HG03469 (cell line): Measurements from ENCODE around the gene PTPN9.
"Not testable (repeated sequence)": the region's sequence is repeated elsewhere in the genome, so short reads cannot be mapped to it uniquely, and the experiment has no call there.

Source experiments
- ATAC-seq: cut with Tn5 transposase; IDR thresholded peaks from one replicate; pipeline ENCODE4 v1.9.1; 2021; ENCODE audit warnings: mild to moderate bottlenecking, moderate library complexity, moderate number of reproducible peaks; ENCODE audit not compliant: unreplicated experiment

The PTPN9 gene

DNA sequence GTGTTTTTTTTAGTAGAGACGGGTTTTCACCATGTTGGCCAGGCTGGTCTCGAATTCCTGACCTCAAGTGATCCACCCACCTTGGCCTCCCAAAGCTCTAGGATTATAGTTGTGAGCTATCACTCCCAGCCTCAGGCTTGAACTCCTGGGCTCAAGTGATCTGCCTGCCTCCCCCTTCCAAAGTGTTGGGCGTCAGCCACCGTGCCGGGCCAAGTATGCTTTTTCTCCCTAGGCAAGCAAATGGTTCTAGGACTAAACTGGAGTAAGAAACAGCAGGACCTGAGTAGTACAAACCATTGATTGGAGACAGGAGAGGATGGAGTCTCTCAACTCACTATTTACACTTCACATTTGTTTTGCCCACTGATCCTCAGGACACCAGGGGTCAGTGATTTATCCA lies 4.6 kb upstream of the PTPN9 start:
- no peak for ATAC-seq

- not testable (repeated sequence) for ATAC-seq
Observed at GRCh38 chr15:75582943-75583342, 3.8 kb upstream of the PTPN9 start.

GRCh38 chr15:75578173-75578947 lies 755 bp downstream of the PTPN9 start:
- no peak for ATAC-seq

DNA sequence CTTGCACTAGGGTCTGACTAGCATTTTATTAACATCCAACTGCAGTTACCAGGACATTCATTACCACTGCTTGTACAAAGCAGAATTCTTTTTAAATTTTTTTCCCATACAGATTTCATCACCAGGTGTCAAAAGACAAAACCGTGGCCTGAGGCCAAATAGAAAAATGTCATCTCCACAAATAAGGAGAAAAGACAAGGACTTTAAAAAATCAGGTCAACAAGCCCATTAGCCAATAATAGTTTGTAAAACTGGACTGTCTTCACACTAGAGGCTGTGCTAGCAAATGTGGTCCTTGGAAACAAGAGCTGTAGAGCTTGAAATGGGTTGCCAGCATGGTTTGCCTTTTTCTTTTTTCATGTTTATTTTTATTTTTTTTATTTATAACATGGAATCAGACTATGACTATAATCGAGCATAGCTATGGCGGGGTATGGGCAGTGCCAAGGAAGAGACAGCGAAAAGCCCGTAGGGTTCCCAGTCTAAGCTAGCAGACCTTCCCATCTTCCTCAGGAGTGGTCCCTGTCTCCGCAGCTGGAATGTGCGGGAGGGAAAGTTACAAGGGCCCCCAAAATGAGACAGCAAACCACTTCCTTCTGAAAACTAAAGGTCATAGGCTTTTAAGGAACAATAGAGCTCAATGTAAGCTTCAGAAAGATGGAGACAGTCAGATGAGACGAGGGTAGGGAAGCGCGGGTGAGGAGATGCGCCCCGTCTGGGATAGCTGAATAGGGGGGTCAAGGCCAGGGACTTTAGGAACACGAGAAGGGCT lies 1.5 kb downstream of the PTPN9 start:
- no peak for ATAC-seq

DNA sequence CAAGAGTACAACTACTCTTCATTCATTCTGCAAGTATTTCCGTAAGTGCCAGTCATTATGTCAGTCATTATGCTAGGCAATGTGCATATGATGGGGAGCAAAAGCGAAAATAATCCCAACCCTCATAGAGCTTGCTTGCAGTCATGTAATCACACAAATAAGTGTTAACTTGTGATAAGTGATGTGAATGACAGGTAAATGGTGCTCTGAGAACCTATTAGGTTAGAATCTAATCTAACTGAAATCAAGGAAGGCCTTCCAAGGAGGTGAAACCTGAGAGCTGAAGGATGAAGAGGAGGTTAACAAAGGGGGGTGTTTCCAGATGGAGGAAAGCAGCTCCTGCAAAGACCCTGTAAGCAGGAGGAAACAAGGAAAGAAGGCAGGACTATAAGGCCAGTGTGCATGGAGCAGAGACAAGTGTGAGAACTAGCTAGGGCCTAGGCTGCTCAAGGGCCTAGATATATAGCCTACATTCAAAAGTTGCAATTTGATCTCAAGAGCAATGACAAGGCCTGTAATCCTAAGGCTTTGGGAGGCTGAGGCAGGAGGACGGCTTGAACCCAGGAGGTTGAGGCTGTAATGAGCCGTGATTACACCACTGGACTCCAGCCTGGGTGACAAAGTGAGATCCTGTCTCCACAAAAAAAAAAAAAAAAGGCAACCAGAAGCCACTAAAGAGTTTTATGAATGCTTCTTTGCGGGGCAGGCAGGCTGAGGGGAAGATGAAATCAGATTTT lies 5.3 kb downstream of the PTPN9 start:
- ATAC-seq: no peak

- no peak for ATAC-seq
Observed at GRCh38 chr15:75570126-75570845, 8.8 kb downstream of the PTPN9 start.

- no peak for ATAC-seq
Observed at GRCh38 chr15:75565062-75565970, 13.8 kb downstream of the PTPN9 start.

DNA sequence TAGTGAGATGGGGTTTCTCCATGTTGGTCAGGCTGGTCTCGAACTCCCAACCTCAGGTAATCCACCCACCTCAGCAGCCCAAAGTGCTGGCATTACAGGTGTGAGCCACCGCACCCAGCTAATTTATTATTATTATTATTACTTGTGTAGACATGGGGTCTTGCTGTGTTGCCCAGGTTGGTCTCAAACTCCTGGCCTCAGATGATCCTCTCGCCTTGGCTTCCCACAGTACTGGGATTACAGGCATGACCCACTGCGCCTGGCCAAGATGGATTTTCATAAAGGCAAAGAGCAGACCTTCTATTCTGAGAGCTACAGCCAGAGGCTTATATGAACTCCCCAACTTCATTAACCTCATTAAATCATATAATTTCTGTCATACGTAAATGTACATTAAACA lies 17.2 kb downstream of the PTPN9 start:
- no peak for ATAC-seq

DNA sequence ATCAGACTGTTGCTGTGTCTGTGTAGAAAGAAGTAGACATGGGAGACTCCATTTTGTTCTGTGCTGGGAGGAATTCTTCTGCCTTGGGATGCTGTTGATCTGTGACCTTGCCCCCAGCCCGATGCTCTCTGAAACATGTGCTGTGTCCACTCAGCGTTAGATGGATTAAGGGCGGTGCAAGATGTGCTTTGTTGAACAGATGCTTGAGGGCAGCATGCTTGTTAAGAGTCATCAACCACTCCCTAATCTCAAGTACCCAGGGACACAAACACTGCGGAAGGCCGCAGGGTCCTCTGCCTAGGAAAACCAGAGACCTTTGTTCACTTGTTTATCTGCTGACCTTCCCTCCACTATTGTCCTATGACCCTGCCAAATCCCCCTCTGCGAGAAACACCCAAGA lies 19.8 kb downstream of the PTPN9 start:
- ATAC-seq: not testable (repeated sequence)

- ATAC-seq: not testable (repeated sequence)
Observed at GRCh38 chr15:75558955-75559354, 20.2 kb downstream of the PTPN9 start.

DNA sequence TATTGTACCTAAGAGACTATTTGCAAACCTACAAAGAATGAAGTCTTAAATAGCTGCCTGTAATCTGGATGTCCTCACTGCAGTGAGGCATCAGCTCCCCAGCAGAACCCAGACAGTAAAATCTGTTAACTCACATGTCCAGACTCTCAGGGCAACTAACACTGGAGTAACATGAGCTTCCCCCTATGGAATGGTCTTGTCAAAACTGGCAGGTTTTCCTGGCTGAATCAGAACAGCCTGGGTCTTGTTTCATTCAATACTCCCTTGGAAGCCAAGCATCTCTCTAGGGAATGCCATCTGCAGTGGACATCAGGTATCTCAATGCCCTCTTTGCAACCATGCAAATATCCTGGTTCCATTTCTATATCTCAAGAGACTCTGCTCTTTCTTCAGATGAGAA lies 24.4 kb downstream of the PTPN9 start:
- ATAC-seq: no peak

DNA sequence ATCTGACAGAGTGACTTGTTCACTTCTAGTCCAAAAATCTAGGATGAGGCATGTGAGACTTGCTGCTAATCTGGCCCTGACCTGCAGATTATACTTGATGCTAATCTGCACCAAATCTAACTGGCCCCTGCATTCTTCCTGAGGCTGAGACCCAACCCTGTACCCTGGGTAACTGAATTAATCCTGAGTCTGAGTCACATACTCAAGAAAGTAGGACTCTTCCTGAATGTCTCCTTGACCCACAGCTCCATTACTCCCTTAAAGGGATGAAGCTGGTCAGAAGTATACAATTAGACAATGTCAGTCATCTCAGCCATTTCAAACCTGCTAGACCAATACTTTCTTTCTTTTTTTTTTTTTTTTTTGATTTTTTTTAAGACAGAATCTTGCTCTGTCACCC lies 25.5 kb downstream of the PTPN9 start:
- ATAC-seq: no peak

GRCh38 chr15:75551091-75551490 lies 28.0 kb downstream of the PTPN9 start:
- ATAC-seq: no peak

DNA sequence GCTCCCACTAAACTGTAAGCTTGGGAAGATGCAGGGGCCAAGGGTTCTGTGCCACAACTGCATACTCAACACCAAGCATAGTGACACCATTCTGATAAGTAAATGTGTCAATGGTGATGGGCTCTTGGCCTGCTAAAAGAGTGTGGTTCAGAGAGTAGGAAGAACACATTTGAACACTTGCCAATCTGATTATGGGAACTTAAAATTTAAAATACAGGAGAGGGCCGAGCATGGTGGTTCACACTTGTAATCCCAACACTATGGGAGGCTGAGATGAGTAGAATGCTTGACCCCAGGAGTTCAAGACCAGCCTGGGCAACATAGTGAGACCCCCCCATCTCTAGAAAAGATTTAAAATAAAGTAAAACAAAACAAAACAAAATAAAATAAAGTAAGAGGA lies 34.1 kb downstream of the PTPN9 start:
- ATAC-seq: no peak

- no peak for ATAC-seq
Observed at GRCh38 chr15:75544359-75544758, 34.8 kb downstream of the PTPN9 start.

GRCh38 chr15:75542949-75543545 lies 36.1 kb downstream of the PTPN9 start:
- not testable (repeated sequence) for ATAC-seq

GRCh38 chr15:75542386-75542797 lies 36.7 kb downstream of the PTPN9 start:
- no peak for ATAC-seq

DNA sequence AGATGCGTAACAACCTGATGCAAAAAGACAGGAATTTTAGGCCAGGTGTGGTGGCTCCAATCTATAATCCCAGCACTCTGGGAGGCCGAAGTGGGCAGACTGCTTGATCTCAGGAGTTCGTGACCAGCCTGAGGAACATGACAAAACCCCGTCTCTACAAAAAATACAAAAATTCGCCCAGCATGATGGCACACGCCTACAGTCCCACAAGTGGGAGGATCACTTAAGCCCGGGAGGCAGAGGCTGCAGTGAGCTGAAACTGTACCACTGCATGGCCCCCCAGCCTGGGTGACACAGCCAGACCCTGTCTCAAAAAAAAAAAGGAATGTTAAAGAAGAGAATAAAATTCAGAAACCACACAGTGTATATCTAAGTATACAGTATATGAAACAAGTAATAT lies 40.7 kb downstream of the PTPN9 start:
- no peak for ATAC-seq

DNA sequence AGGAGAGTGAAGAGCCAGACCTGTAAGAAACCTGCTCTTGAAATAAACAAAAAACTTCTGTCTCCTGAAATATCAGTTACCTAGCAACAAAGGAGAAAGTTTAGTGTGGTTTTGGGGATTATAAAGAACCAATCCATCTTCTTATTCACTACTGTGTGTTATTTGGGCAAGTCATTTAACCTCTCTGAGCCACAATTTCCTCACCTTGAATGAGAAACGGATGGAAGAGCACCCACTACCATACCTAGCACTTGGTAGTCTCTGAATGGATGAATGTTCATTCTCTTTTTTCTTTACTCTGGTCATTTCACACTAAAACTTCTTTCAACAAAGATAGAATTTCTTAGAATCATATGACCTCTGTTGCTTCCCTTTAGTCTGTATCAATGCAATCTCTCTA lies 45.2 kb downstream of the PTPN9 start:
- ATAC-seq: no peak
